Esophagus muscularis mucosa (tissue), 4 donors: ENCODE measurements around the gene TTN. TPM values are rescaled to one million over a fixed set of nuclear protein-coding genes. Genes with fewer than 3 reads are reported as not detected.
A peak's percentile ranks its signal among the peaks of the same experiment; 100 is the strongest.
"Not testable (repeated sequence)": the region's sequence is repeated elsewhere in the genome, so short reads cannot be mapped to it uniquely, and the experiment has no call there.

Experiments
- DNase-seq: peaks from one replicate; pipeline ENCODE4 v3.0.0-alpha.2; 2017; ENCODE audit errors: extremely low spot score
- H3K27ac ChIP-seq, 4 donors: fragments of 200-600 bp; sonication (generic); replicated peaks in 1 of 4; 1 replicate in 3 of 4; 2 replicates in 1 of 4; pipeline ENCODE4 v1.5.1; 2016 to 2019; ENCODE audit warnings: mild to moderate bottlenecking in 1 of 4
- H3K27me3 ChIP-seq, 4 donors: fragments of 200-600 bp; sonication (generic); one replicate each; pipeline versions ENCODE4 v1.5.1 to v1.6.0; 2016 to 2019
- H3K36me3 ChIP-seq, 4 donors: fragments of 200-600 bp; sonication (generic); one replicate each; pipeline ENCODE4 v1.5.1; 2016 to 2019
- H3K4me1 ChIP-seq, 4 donors: fragments of 200-600 bp; sonication (generic); one replicate each; pipeline ENCODE4 v1.5.1; 2016 to 2019
- H3K4me3 ChIP-seq, 4 donors: fragments of 200-600 bp; sonication (generic); 1 replicate in 2 of 4; 2 replicates in 2 of 4; pipeline ENCODE4 v1.5.1; 2016 to 2019; ENCODE audit warnings: mild to moderate bottlenecking in 4 of 4, moderate library complexity in 1 of 4
- H3K9me3 ChIP-seq, 4 donors: fragments of 200-600 bp; sonication (generic); 1 replicate in 3 of 4; 2 replicates in 1 of 4; pipeline ENCODE4 v1.5.1; 2016 to 2019
- EP300 ChIP-seq: sonication (generic); formaldehyde crosslinking; IDR thresholded peaks from one replicate; pipeline ENCODE4 v1.6.1; 2017; ENCODE audit warnings: antibody characterized with exemption
- POLR2A ChIP-seq: fragments of 450-650 bp; IDR thresholded peaks from one replicate; pipeline ENCODE4 v1.6.1; 2017; ENCODE audit warnings: antibody characterized with exemption, moderate library complexity, mild to moderate bottlenecking, low read depth
- POLR2AphosphoS5 ChIP-seq, 2 donors: sonication (generic); formaldehyde crosslinking; IDR thresholded peaks; one replicate each; pipeline ENCODE4 v1.6.1; 2017; ENCODE audit warnings: antibody characterized with exemption in 2 of 2
- WGBS: methylation state at CpG from one replicate; pipeline ENCODE4 v1.1.5; 2018; 5-methylcytosine and 5-hydroxymethylcytosine counted together
- intact Hi-C: fragments of 100-400 bp; cut with DNase I; formaldehyde crosslinking; loops from one replicate; pipeline ENCODE4 v1.15.1; 2023
- total RNA-seq, 4 donors: library from RNA; depleted of rRNA; stranded (reverse); fragments of >200 nt; gene quantifications; one replicate each; pipeline versions ENCODE4 v1.1.0 to v1.2.1, GENCODE V29; 2016
- TF ChIP-seq, protein P1 (sequence below), 3 experiments: fragments of 200-600 bp in 2 of 3; fragments of 450-650 bp in 1 of 3; sonication (generic) in 2 of 3; IDR thresholded peaks; one replicate each; pipeline ENCODE4 v1.5.1; 2017 to 2019; ENCODE audit warnings: antibody characterized with exemption in 3 of 3, mild to moderate bottlenecking in 2 of 3, moderate library complexity in 1 of 3

The TTN gene
- total RNA-seq, 4 donors from 2014 or later: 2.8 to 10.0 (median 8.3) TPM

DNA sequence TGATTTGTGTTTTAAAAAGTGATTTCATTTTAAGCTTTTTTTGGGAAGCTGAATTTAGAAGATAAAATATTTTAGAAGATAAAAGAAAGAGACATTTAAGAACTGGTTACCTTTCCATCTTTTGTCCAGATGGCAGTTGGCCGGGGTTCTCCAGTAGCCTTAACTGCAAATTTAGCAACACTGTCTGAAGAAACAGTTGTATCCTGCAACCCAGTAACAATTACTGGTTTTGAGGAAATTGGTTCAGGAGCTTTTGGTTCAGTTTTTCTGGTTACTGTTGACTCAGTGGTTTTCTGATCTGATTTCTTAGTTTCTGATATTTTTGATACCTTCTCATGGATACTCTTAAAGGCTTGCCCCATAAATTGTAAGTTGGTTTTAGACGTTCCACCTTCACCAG is 277.1 kb downstream of the TTN start:
- H3K27ac ChIP-seq: no peak overlapping the region
- no peak for DNase-seq
- H3K4me3 ChIP-seq: no peak overlapping the region
- H3K4me1 ChIP-seq: no peaks in the 10 kb centered on the region
- no peak for TF ChIP-seq EP300
- no peak for TF ChIP-seq POLR2AphosphoS5 (IDR thresholded peaks at IDR 0.05)
- TF ChIP-seq, protein P1, sequence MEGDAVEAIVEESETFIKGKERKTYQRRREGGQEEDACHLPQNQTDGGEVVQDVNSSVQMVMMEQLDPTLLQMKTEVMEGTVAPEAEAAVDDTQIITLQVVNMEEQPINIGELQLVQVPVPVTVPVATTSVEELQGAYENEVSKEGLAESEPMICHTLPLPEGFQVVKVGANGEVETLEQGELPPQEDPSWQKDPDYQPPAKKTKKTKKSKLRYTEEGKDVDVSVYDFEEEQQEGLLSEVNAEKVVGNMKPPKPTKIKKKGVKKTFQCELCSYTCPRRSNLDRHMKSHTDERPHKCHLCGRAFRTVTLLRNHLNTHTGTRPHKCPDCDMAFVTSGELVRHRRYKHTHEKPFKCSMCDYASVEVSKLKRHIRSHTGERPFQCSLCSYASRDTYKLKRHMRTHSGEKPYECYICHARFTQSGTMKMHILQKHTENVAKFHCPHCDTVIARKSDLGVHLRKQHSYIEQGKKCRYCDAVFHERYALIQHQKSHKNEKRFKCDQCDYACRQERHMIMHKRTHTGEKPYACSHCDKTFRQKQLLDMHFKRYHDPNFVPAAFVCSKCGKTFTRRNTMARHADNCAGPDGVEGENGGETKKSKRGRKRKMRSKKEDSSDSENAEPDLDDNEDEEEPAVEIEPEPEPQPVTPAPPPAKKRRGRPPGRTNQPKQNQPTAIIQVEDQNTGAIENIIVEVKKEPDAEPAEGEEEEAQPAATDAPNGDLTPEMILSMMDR (IDR thresholded peaks at IDR 0.05): no peak
- no peak for TF ChIP-seq POLR2A
- H3K27me3 ChIP-seq: no peaks in the 10 kb centered on the region
- H3K36me3 ChIP-seq: peaks cover 0 to 96% (median 32%) of the 10 kb centered on the region in 4 donors
- intact Hi-C loops: no loop called here
- WGBS: 88% methylated on average over 2 of the region's 2 CpGs
- H3K9me3 ChIP-seq: no peaks in the 10 kb centered on the region

DNA sequence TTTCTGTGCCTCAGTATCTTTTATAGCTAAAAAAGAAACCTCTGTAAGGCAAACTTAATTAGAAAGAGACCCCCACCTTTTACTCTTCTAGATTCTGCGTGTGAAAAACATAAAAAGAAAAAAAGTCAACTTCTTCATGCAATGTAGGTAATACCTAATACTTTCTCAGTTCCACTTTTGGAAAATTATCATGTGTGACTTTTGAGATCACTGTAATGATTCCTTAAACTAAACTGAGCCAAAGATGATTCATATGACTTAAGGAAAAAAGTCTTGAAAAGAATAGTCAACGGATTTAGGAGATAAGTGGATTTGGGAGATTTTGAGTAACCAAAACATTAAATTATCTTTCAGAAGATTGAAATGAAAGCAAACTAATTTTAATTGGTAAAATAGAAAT is 278.0 kb downstream of the TTN start:
- Histone ChIP-seq H3K27me3 (no peaks in the 10 kb centered on the region), H3K36me3 (peaks cover 0 to 87% (median 28%) of the 10 kb centered on the region in 4 donors), H3K4me3 (no peak overlapping the region), H3K27ac (no peak overlapping the region), H3K4me1 (peaks cover 0 to 6% (median 3%) of the 10 kb centered on the region in 4 donors), H3K9me3 (no peaks in the 10 kb centered on the region)
- 74% methylated on average over 2 of the region's 2 CpGs for WGBS
- no peak for DNase-seq
- intact Hi-C loops: loop anchor here (10.0 kb wide), 1 partner anchor 84 kb away; no protein-coding TSS in a partner anchor
- TF ChIP-seq POLR2AphosphoS5 (IDR thresholded peaks at IDR 0.05) (no peak), POLR2A (no peak), EP300 (no peak)
- TF ChIP-seq, protein P1 (IDR thresholded peaks at IDR 0.05): no peak

DNA sequence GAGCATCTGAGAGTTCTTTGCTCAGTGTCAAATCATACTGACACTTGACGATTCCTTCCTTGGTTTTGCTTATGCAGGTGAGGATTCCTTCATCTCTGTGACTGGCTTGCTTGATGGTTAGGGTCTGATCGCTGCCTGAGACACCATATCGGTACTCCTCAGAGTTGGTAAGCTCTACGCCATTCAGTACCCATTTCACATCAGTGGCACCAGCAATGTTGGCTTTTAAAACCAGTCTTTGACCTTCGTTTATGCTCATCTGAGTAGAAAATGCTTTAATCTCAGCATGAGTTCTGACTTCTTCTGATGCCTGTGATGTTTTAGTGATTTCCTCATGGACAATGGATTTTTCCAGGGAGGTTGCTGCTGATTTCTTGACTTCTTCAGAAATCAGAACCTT is 278.6 kb downstream of the TTN start:
- H3K27ac ChIP-seq: no peak overlapping the region
- DNase-seq: peak; percentile 80
- 93% methylated on average over 5 of the region's 5 CpGs for WGBS
- H3K4me3 ChIP-seq: no peak overlapping the region
- H3K36me3 ChIP-seq: peaks cover 0 to 82% (median 25%) of the 10 kb centered on the region in 4 donors
- no peaks in the 10 kb centered on the region for H3K27me3 ChIP-seq
- H3K9me3 ChIP-seq: no peaks in the 10 kb centered on the region
- intact Hi-C loops: loop anchor here (10.0 kb wide), 1 partner anchor 84 kb away; no protein-coding TSS in a partner anchor
- peaks cover 0 to 12% (median 9%) of the 10 kb centered on the region in 4 donors for H3K4me1 ChIP-seq
- TF ChIP-seq POLR2AphosphoS5 (IDR thresholded peaks at IDR 0.05) (no peak), EP300 (no peak), POLR2A (no peak)
- TF ChIP-seq, protein P1 (IDR thresholded peaks at IDR 0.05): no peak

DNA sequence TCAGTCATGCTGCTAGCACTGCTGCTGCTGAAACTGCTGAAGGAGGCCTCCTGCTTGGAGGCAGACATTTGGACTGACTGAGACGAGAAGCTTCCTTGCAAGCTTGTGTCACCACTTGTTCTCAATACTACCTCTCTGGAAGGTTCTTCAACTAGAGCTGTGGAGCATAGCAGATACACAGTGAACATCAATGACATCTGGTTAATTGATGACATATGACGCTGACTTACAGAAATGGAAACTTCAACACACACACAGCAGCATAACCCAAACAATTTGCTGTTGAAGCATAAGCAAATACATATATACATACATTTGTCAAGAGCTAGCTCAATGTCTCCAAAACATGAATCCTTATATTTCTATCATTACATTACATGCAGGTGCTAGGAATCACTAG is 279.6 kb downstream of the TTN start:
- Histone ChIP-seq H3K36me3 (peaks cover 0 to 71% (median 16%) of the 10 kb centered on the region in 4 donors), H3K4me1 (peaks cover 0 to 13% (median 10%) of the 10 kb centered on the region in 4 donors), H3K27ac (no peak overlapping the region), H3K4me3 (no peak overlapping the region), H3K27me3 (no peaks in the 10 kb centered on the region), H3K9me3 (no peaks in the 10 kb centered on the region)
- peak; percentile 60 for DNase-seq
- TF ChIP-seq POLR2A: no peak
- TF ChIP-seq, protein P1 (IDR thresholded peaks at IDR 0.05): no peak
- TF ChIP-seq EP300: no peak
- TF ChIP-seq POLR2AphosphoS5 (IDR thresholded peaks at IDR 0.05): no peak
- WGBS: 87% methylated on average over 2 of the region's 2 CpGs
- intact Hi-C loops: loop anchor here (10.0 kb wide), 1 partner anchor 83 kb away; no protein-coding TSS in a partner anchor

DNA sequence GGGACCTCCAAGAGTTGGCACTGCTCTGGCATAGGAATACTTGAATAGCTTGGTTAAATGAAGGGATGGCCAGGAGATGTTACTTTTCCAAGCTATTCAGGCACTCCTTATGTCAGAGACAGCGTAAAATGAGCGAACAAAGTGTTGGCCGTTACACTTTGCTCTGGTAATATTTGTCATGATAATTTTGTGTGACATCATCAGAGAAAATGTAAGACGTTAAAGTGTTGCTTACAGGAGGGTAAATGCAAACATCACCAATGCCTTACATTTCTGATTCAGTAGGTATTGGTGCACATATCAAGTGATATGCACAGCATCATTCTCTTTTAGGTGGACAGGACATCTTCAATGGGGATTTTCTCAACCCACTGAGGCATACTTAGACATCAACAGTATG is 281.0 kb downstream of the TTN start:
- Histone ChIP-seq H3K36me3 (peaks cover 0 to 58% (median 3%) of the 10 kb centered on the region in 4 donors), H3K4me3 (no peak overlapping the region), H3K4me1 (peaks cover 0 to 13% (median 10%) of the 10 kb centered on the region in 4 donors), H3K9me3 (no peaks in the 10 kb centered on the region), H3K27ac (no peak overlapping the region), H3K27me3 (no peaks in the 10 kb centered on the region)
- intact Hi-C loops: loop anchor here (10.0 kb wide), 1 partner anchor 81 kb away; no protein-coding TSS in a partner anchor
- WGBS: 94% methylated on average over 4 of the region's 4 CpGs
- TF ChIP-seq POLR2A (no peak), EP300 (no peak), POLR2AphosphoS5 (IDR thresholded peaks at IDR 0.05) (no peak)
- TF ChIP-seq, protein P1 (IDR thresholded peaks at IDR 0.05): no peak
- no peak for DNase-seq

DNA sequence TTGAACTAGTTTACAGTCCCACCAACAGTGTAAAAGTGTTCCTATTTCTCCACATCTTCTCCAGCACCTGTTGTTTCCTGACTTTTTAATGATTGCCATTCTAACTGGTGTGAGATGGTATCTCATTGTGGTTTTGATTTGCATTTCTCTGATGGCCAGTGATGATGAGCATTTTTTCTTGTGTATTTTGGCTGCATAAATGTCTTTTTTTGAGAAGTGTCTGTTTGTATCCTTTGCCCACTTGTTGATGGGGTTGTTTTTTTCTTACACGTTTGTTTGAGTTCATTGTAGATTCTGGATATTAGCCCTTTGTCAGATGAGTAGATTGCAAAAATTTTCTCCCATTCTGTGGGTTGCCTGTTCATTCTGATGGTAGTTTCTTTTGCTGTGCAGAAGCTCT is 281.8 kb downstream of the TTN start:
- not testable (repeated sequence) for DNase-seq, H3K9me3 ChIP-seq, H3K27ac ChIP-seq, H3K4me3 ChIP-seq, H3K27me3 ChIP-seq
- 75% methylated on average over 1 of the region's 1 CpG for WGBS
- intact Hi-C loops: loop anchor here (10.0 kb wide), 1 partner anchor 81 kb away; no protein-coding TSS in a partner anchor
- H3K36me3 ChIP-seq: peaks cover 0 to 50% (median 1%) of the 10 kb centered on the region in 4 donors
- peaks cover 0 to 13% (median 10%) of the 10 kb centered on the region in 4 donors for H3K4me1 ChIP-seq

DNA sequence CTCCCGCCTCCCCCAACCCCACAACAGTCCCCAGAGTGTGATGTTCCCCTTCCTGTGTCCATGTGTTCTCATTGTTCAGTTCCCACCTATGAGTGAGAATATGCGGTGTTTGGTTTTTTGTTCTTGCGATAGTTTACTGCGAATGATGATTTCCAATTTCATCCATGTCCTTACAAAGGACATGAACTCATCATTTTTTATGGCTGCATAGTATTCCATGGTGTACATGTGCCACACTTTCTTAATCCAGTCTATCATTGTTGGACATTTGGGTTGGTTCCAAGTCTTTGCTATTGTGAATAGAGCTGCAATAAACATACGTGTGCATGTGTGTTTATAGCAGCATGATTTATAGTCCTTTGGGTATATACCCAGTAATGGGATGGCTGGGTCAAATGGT is 282.2 kb downstream of the TTN start:
- H3K4me1 ChIP-seq: peaks cover 0 to 13% (median 10%) of the 10 kb centered on the region in 4 donors
- not testable (repeated sequence) for H3K9me3 ChIP-seq, H3K4me3 ChIP-seq, DNase-seq, H3K27ac ChIP-seq, H3K27me3 ChIP-seq
- WGBS: 94% methylated on average over 5 of the region's 5 CpGs
- intact Hi-C loops: loop anchor here (10.0 kb wide), 1 partner anchor 80 kb away; no protein-coding TSS in a partner anchor
- peaks cover 0 to 45% (median 1%) of the 10 kb centered on the region in 4 donors for H3K36me3 ChIP-seq
